ENCODE results near the gene RSAD1. TPM values are rescaled to one million over a fixed set of nuclear protein-coding genes. Genes with fewer than 3 reads are reported as not detected.

Gene RSAD1
- total RNA-seq, 1 experiment from 2014 or later, result 23.2 TPM

DNA sequence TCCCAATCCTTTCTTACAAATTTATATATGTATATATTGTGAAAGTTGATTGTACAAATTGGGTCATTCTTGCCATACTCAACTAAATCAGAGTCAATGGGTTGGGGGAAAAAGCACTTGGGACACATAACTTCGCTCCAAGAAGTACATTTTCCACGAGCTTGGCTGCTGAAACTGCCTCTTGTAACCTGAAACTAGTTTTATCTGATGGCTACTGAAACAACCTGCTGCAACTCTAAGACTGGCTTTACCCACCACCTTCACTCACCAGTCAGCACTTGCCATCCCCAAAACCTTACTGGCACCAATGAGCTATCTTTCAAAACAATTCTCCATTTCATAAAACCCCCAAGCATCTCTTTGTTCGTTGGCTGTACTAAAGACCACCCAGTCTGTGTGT, 15.1 kb downstream of the RSAD1 start:
- DNase-seq (ENCODE audit: low read depth), result no peak

DNA sequence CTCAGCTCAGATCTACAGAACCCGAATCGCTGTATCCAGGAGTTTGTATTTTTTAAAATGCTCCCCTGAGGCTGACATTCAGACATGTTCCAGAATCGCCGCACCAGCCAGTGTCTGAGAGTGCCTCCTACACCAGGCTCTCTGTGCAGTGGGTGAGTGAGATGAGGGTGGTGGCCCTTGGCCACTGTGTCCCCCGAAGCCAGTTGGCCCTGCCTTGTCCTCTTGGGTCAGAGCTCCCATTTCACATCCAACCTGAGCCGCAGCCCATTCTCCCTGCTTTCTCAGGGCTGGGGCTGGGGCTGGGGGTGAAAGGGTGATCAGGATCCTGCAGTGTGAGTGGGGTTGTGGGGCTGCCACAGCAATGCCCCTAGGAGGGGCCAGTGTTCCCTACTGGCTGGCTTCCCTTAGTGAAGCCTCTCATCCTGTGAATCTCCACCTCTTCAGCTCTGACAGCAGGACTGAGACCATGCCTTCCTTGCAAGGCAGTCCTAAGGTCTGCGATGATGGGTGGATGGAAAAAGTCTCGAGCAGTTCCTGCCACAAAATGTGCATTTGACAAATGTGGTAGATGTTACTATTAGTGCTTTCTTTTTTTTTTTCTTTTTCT, 16.7 kb downstream of the RSAD1 start:
- no peak for DNase-seq (ENCODE audit: low read depth)

DNA sequence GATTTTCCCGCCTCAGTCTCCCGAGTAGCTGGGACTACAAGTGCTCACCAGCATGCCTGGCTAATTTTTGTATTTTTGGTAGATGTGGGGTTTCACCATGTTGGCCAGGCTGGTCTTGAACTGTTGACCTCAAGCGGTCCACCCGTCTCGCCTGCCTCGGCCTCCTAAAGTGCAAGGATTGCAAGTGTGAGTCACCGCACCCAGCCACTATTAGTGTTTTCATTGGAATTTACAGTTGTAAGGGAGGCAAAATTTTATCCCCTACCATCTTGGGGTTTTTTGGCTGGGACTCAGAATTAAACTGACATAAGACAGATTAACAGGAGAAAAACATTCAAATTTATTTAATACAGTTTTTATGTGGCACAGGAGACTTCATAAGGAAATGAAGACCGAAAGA, 17.3 kb downstream of the RSAD1 start:
- no peak for DNase-seq (ENCODE audit: low read depth)

DNA sequence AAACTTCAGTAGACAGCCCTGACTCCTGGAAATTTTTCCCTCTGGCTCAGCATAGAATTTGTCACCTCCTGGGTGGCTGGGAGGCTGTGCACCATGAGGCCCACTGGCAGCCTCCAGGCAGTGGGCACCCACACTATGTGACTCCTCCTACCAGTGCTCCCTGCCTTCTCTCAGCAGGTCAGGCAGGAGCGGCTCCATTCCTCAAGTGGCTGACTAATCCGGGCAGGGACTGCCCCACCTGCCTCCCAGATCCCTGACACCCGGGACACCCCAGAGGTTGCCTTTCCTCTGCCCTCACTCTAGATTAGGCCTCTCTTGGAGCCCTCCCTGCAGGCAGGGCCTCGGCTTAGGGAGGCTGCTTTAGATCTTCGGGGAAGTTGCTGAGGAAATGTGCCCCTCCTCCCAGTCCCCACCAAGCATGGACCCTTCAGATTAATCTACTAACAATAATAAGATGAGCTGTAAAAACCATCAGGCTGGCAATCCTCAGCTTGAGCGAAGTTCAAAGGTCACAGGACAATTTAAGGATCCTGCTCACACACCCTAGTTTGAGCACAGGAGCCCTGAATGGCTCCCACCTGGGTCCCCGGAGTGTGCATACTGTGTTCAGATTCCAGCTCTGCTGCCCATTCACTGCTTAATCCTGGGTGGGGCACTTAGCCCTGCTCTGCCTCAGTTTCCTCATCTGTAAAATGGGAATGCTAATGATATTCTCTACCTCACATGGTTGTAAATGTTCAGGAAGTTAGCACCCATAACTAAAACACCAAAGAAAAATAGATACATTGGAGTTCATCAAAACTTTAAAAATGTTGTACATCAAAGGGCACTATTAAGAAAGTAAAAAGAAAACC, 19.6 kb downstream of the RSAD1 start:
- DNase-seq (ENCODE audit: low read depth), result no peak

DNA sequence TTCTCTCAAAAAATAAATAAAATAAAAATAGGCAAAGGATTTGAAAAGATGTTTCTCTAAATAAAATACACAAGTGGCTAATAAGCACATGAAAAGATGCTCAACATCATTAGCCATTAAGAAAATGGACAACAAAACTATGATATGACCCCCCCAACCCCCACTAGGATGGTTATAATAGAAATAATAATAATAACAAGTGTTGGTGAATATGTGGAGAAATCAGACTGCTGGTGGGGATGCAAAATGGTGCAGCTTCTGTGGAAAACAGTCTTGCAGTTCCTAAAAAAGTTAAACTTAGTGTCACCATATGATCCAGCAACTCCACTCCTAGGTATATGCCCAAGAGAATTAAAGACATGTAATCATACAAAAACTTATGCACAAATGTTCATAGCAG, 20.6 kb downstream of the RSAD1 start:
- DNase-seq (ENCODE audit: low read depth), result no peak

DNA sequence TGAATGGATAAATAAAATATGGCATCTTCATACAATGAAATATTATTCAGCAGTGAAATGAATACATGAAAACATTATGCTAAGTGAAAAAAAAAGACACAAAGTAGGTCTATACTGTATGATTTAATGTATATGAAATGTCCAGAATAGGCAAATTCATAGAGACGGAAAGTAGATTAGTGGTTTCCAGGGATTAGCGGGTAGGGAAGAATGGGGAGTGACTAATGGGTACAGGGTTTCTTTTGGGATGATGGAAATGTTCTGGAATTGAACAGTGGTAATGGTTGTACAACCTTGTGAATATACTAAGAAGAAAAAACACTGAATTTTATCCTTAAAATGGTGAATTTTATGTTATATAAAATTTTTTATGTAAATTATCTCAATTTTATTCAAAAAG, 21.1 kb downstream of the RSAD1 start:
- no peak for DNase-seq (ENCODE audit: low read depth)

DNA sequence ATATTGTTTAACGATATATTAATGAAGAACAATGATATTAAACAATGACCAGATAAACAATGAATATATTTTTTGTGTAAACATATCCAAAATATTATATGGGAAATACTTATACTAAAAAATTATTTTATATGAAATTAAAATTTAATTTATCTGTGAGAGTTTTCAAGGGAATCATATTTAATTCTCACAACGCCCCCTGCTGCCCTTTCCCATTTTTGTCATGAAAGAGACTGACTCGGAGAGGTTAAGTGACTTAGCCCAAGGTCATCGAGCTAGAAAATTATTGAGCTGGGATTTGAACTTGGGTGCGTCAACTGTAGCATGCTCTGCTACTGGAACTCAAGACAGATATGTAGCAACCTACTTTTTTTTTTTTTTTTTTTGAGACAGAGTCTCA, 22.4 kb downstream of the RSAD1 start:
- peak; percentile 50 for DNase-seq (ENCODE audit: low read depth)

DNA sequence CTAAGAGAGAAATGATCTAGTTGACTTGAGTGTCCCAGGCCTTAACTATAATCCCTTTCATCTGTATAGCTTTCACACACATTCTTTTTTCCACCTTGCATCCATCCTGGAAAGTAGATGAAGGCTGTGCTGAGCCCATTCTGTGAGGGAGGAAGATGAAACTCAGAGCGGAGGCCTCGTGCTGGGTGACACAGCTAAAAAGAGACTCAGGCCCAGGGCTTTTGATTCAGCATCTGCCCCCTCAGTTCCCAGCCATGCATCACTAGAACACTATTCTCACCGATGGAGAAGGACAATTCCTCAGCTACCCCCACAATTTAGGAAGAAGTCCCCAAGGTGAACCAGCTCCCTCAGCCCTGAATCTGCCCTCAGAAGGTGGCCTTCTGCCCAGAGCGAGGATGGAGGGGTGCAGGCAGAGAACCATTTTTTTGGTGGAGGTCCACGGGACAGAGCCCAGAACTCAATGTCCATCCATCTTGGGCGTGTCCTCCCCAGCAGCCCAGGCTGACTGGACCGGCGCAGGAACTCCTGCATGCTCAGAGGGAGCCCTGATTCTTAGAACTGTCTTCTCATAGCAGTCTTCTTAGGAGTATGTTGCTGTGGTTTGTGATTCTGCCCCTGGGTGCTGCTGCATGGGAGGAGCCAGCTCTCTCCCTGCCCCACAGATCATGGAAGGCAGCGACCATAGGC, 23.8 kb downstream of the RSAD1 start:
- DNase-seq (ENCODE audit: low read depth), result no peak

DNA sequence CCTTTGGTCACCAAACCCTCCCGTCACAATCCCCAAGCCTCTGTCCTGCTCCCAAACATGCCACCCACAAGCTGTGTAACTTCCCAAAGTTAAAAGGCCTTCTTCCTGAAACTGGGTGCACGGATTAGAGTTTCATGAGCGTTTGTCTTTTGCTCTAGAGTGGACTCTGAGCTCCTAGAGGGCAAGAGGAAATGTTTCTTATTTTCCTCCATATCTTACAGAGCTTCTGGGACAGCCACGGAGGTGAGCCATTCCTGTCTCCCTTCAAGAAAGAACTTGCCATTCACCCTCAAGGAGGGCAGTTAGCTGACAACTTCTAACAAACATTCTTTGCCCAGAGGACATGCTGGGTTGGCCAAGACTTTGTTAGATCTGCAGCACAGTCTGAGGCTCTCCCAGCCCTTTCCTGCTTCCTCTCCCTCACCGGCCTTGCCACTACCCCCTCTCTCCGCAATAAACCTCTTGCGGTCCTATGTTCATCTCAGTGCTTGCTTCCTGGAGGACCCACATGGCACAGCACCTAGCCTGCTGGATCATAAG, 27.0 kb downstream of the RSAD1 start:
- no peak for DNase-seq (ENCODE audit: low read depth)

DNA sequence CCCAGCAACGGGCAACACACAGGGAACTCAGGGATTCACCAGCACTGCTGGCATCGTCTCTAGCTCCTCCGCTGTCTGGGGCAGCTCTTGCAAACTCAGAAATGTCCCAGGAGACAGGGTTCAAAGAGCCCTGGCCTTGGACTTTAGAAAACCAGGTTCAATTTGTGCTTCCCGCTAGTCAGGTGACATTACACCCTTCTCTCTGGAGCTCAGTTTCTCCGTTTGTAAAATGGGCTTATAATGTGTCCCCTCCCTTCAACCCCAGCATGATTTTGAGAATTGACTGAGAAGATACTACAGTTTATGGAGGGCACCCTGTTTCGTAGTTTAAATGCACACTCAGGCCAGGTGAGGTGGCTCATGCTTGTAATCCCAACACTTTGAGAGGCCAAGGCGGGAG, 27.6 kb downstream of the RSAD1 start:
- no peak for DNase-seq (ENCODE audit: low read depth)

DNA sequence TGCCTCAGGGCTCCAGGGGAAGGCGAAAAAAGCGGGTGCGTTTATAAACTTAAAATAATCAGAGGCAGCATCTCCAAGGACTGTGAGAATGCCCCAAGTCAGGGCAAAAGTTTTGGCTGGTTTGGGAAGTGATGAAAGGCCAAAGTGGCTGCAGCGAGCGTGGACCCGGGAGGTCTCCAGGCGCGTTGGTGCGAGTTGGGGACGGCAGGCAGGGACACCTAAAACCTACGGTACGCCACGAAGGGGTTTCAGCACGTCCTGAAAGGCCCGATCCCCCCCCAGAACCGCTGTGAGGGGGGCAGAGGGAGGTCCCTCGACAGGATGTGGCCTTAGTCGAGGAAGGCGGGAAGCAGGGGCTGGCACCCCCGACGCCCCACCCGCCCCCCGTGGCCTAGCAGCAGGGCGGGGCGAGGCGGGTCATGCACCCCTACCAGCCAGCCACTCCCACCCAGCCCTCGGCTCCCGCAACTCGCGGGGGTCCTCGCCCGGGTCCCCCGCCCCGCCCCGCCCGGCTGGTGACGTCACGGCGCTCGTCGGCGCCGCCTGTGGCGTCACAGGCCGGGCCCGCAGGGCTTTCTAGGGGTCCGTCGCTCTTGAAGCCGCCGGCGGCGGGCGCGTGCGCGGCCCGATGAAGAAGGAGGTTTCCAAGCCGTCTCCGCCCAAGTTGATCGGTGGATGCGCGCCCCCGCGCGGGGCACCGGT, 29.4 kb downstream of the RSAD1 start, which contains the start of gene MYCBPAP:
Gene MYCBPAP (plus strand): TSS at position 569 of the 702 bp plus-strand sequence. CDS start 236 bp downstream, outside the sequence.
- peak; percentile 79 for DNase-seq (ENCODE audit: low read depth)

DNA sequence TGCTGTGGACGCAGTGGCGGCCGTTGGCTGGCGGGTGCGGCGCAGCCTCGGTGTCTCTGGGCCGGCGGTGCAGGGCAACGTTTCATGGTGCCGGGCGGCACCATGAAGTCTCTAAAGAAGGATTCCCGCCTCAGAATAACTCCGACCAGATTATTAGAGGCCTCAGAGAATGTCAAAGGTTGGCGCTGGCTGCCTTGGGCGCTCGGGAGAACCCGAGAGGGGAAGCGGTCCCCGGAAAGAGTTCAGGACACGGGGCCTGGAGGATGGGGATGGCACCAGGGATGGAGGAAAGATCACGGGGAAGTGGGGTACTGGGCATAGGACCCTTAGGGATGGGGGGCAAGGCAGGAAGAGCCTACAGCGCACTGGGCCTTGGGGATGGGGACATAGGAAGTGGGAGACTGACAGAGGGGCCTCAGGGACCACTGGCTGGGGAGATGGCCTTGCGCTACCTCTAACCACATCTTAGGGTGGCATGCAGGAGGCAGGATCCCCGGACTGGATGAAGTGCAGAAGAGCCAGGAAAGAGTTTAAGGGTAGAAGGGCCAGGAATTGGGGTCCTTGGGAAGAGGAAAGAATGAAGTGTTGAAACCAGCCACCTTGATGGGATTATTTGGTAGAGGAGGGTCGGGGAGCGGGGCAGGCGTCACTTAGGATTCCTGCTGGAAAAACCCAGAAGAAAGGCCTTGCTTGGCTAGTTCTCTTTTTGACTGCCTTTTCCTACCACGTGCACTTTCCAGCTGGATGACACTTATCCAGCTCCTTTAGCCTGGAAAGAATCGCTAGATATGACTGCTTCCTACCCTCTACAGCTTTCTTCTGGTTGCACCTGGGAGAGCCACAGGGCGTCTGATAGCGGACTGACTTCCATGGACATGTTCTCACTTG, 30.2 kb downstream of the RSAD1 start:
- DNase-seq (ENCODE audit: low read depth), result no peak

DNA sequence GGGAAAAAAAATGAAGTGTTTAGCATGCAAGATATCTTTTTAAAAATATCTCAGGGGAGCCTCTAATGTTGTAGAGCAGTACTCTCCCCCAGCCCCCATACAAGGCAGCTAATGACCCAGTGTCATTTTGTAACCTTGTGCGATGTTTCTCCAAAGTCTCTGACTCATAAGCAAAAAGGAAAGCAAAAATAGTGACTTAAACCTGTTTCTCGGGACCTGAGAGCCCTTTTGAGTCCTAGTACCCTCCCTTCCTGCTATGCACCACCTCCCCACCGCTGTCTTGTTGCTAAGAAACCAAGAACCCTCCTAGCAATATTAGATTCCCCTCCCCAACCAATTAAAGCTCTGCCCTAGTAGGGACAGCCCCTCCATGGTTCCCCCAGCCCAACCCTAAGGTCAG, 32.4 kb downstream of the RSAD1 start:
- no peak for DNase-seq (ENCODE audit: low read depth)

DNA sequence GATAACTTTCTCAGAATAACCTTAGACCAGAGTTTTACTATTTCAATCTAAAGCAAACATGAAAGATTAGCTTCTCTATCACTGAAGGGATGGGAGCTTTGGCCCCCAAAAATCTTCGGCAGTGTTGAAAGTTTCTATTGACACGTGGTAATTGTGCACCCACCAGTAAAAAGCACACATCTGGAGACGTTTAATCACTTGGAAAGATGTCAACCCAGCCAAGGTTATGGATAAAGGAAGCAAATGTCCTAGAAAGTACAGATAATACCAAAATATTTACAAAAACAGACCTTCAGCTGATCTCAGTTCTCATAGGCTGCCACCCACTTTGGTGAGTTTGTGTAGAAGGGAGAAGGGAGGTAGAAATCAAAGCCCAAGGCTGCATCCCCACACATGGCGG, 34.8 kb downstream of the RSAD1 start:
- DNase-seq (ENCODE audit: low read depth), result no peak

DNA sequence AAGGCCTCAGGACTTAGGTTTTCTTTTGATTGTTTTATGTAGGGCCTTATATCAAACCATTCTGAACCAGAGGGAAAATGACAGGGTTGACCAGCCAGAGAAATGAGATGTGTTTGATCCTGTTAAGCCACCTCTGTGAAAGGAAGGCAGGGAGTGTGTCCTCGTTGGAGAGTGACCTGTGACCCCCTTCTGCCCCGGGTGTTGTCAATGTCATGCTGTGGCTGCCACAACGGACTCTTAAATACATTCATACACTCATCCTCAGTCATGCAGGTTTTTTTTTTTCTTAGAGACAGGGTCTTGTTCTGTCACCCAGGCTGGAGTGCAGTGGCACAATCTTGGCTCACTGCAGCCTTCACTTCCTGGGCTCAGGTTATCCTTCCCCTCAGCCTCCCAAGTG, 35.7 kb downstream of the RSAD1 start:
- no peak for DNase-seq (ENCODE audit: low read depth)

DNA sequence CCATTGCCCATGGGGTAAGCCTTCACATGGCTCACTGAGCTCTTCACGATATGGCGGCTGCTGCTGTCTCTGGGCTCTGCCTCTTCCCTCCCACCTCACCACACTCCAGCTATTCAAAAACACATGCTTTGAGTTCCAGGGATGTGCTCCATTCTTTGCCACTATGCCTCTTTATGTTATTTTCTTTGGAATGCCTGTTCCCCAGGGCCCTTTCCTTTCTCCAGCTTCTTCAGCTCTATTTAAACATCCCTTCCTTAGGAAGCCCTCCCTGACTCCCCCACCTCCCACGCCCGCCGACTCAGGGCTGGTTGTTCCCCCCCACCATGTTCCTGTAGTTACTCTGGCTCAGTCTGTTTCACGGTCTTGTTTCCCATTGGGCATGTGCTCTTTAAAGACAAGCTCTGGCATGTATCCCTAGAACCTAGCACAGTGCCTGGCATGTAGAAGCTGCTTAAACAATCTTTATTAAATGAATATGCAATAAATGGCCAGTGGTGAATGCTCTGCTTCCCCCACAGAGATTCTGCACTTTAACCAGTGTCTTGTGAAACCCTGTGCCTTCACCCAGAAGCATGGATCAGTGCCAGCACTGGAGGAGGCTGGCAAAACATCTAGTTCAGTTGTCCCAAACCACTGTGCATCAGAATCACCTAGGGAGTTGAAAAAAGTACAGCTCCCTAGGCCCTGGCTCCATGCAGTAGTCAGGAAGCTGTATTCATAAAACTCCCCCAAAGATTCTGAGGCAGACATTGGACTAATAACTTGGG, 36.5 kb downstream of the RSAD1 start:
- peak; percentile 74 for DNase-seq (ENCODE audit: low read depth)

DNA sequence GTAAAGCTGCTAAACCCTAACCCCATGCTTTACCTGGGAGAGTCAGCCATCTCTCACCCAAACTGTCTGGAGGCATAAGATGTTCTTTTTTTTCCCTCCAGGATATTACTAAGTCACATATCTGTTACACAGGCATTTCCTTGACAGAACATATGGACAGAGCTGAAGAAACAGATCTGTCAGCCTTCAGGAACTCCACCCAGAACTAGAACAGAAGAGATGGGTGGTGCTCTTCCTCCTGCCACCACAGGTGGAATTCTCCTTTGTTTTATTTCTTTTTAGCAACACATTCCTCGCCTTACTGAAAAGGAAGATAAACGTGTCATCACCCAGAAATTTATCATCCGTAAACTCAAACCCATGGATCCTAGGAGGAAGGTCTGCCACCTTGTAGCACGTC, 38.4 kb downstream of the RSAD1 start:
- no peak for DNase-seq (ENCODE audit: low read depth)

DNA sequence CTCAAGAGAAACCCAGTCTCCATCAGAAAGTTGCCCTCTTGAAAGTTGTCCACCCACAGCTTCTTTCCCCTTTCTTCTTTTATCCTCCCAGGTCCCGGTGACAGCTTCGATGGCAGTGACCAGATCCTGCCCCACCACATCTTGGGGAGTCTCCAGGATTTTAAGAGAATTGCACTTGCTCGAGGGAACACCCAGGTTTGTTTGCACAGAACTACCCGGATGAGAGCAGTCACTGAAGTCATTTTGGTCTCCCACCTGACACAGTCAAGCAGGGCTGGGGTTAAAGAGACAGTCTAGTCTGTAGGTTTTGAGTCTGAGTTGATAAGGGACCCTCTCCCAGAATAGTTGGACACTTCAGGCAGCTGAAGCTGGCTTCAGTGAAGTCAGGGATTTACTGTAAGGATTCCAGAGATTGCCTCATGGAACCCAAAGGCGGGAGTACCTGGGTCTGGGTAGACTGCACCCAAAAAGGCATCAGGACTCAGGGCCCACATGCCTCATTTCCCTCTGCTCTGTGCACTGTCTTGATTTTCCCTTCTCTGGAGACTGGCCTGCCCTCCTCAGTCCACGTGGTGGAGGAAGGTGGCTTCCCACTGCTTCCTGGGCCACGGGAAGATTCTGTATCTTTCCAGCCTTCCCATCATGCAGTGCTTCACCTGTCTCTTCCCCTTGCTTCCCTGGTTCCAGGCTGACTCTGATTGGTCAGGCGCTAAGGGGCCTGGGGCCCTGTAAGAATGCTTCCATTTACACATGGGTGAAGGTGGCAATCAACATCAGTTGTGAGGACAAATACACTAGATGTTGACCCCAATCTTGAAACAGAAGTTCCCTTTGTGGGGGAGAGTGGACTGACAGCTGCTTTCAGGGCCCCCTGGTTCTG, 39.1 kb downstream of the RSAD1 start:
- DNase-seq (ENCODE audit: low read depth), result no peak

Measured in LHCN-M2 (cell line).